ENCODE data around the gene YIPF3.
"Not testable (repeated sequence)": the region's sequence is repeated elsewhere in the genome, so short reads cannot be mapped to it uniquely, and the experiment has no call there.

The YIPF3 gene

DNA sequence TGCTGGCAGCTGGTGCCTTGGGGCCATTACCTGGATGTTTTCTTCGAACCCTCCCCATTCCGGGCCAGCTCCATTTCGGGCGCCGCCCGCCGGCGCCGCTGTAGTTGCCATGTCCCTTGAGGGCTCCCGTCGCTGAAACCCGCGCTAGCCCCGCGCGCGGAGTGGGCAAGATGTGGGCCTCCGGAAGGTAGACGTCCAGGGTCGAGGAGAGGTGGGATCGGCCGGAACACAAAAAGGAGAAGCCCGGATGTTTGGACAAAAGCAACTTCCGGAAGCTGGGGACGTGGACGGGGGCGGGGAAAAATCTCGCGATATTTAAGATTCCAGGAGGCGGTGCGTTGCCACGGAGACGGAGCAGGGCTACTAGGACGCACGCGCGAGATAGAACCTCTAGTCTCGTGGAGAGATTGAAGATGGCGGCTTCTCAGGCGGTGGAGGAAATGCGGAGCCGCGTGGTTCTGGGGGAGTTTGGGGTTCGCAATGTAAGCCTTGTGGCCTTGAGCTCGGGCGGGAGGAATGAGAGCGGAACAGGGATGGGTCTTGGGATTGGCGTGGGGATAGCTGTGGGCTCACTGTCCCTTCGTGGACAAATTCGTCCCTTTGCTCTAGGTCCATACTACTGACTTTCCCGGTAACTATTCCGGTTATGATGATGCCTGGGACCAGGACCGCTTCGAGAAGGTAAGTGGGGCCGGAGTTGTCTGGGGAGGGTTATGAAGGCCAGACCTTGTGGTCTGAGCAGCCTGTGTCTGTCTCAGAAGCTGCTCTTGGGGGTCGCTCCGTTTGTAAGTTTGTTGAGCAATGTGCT is at the start of gene YIPF3, which contains the start of gene POLR1C:
TSS of gene YIPF3 (minus strand) at position 230 of the 808 bp plus-strand sequence. CDS start at position 111, 119 bp downstream.
TSS of gene POLR1C (plus strand) at position 393 of the 808 bp plus-strand sequence. CDS start at position 414, 21 bp downstream.
- DNase-seq (ENCODE audit: low spot score) = peak; percentile 88

DNA sequence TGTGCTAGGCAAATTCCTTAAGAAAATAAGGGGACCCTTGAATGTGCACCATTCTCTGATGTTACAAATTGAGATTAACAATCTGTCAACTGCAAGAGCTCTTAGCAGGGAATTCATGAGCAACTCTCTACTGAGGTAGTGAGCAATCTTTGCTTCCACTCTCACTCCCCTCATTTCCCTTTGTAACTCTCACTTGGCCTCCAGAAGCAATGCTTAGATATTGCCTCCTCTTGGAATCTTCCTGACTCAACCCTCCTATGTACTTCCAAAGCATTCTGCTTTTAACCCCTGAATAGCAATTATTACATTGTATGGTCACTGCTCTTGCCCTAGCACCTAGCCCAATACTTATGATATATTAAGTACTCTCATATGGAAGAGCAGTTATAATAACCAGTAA is 42.6 kb upstream of the YIPF3 start:
- no peak for DNase-seq (ENCODE audit: low spot score)

DNA sequence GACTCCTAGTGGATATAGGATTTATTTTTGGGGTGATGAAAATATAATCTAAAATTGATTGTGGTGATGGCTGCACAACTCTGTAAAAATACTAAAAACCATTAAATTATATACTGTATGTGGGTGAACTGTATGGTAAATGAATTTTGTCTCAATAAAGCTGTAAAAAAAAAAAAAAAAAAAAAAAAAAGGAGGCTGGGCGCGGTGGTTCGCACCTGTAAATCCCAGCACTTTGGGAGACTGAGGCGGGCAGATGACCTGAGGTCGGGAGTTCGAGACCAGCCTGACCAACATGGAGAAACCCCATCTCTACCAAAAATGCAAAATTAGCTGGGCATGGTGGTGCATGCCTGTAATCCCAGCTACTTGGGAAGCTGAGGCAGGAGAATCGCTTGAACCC is 40.9 kb upstream of the YIPF3 start:
- not testable (repeated sequence) for DNase-seq (ENCODE audit: low spot score)

DNA sequence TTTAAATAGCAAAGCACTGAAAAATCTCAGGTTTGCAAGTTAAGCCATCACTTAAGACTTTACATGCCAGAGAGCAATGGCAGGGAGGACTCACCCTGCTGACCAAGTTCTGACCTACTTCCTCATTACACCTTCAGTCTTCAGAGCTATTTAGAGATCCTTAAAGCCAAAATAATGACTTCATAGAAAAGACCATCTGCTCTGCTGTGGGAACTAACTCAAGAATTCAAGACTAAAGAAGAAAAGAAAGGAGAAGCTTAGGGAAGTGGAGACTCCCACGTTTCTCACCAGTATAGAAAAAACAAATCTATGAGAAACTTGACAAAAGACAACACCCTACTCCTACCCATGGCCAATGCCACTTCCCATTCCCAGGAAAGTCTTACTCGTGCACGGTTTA is 30.5 kb upstream of the YIPF3 start:
- no peak for DNase-seq (ENCODE audit: low spot score)

DNA sequence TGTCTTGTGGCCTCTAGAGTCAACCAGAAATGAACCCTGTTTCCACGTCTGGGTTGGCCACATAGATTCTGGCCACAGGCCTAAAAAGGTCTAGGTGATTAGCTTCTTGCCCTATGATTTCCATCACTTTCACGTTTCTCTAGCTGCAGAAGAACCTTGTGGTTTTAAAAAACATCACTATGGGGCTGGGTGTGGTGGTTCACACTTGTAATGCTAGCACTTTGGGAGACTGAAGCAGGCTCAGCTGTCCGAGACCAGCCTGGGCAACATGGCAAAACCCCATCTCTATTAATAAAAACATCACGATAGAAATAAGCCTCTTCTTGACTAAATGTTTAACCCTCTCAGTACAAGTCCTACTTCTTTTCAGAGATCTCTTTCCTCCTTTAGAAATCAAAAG is 27.7 kb upstream of the YIPF3 start:
- no peak for DNase-seq (ENCODE audit: low spot score)

DNA sequence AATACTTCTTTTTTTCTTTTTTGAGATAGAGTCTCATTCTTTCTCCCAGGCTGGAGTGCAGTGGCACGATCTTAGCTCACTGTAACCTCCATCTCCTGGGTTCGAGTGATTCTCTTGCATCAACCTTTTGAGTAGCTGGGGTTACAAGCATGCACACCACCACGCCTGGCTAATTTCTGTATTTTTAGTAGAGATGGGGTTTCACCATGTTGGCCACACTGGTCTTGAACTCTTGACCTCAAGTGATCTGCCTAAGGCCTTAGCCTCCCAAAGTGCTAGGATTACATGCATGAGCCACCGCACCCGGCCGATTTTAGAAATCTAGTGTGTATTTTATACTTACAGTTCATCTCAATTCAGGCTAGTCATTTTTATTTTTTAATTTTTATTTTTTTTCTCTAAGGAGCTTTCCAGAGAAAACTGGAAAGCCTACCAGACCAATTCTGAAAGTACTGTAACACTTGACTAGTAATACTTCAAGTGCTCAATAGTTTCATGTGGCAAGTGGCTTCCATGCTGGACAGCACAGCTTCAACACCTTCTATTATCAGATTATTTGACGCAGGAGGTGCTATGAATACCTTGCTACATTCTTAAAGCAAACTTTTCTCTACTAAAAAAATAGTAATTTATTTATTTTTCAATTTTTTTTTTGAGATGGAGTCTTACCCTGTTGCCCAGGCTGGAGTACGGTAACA is 25.2 kb upstream of the YIPF3 start:
- DNase-seq (ENCODE audit: low spot score) = no peak

DNA sequence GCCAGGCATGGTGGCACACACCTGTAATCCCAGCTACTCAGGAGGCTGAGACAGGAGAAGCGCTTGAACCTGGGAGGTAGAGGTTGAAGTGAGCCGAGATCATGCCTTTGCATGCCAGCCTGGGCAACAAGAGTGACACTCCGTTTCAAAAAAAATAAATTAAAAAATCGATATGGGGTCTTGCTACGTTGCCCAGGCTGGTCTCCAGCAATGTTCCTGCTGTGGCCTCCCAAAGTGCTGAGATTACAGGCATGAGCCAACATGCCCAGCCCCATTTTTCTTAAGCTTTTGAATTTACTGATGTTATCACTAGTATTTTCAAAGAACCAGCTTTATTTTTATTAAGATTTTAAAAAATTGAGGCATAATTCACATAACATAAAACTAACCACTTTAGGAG is 23.8 kb upstream of the YIPF3 start:
- DNase-seq (ENCODE audit: low spot score) = no peak

DNA sequence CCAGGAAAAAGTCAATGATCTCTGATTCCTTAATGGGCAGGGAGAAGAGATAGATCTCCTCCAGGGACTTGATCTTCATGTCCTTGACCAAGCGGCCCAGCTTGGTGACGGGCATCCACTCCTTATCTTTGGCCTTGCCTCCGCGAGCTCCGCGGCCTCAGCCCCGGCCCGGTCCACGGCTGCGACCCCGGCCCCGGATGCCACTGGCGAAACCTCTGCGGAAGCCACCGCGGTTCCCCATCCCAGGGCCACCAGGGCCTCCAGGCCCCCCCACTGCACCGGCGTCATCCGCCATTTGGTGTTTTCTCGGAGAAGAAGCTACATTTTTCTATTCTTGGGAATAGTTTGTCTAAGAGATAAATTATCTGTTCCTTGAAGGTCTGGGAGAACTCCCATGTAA is 22.7 kb upstream of the YIPF3 start:
- not testable (repeated sequence) for DNase-seq (ENCODE audit: low spot score)

DNA sequence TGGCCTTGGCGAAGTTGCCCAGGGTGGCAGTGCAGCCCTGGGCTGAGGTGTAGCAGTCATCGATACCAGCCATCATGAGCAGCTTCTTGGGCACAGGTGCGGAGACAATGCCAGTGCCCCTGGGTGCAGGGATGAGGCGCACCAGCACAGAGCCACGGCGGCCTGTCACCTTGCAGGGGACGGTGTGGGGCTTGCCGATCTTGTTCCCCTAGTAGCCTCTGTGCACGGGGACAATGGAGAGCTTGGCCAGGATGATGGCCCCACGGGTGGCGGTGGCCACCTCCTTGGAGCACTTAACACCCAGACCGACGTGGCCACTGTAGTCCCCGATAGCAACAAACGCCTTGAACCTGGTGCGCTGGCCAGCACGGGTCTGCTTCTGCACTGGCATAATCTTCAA is 22.3 kb upstream of the YIPF3 start:
- not testable (repeated sequence) for DNase-seq (ENCODE audit: low spot score)

DNA sequence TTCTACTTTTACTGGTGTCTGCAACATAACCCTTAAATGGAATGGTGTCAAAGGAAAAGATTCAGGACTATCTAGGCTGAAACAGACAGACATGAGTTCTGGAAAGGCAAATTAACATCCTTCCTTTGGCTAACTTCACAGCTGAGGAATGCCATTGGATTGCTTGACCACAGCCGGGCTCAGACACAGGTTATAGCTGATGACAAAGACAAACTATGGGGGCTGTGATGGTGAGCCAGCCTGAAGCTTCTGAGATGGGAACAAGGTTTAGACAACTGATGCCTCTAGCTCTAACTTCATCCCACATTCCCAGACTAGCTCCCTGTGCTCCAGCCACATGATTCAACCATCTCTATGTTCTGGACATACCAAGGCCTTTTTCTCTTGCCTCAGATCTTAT is 15.5 kb upstream of the YIPF3 start:
- DNase-seq (ENCODE audit: low spot score) = no peak

DNA sequence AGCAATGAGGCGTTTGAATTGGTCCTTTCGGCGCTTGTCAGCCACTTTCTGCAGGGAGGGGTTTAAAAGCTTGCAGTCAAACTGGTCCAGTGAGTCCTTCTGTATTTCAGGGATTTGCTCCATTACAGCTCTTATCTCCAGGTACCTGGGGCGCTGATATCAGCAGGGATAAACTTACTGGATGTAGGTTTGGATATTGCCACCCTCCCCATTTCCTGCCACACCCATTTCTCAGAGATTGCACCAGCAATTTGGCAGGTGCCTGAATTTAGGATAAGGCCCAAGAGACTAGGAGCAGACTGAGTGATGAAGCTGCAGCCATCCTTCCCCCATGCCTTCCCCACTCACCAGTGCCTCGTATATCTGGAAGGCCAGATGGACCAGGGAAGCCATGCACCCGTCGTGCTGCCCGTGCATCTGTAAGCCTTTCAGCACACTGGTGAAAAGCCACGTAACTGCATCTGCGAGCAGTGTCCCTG is 7.8 kb upstream of the YIPF3 start:
- no peak for DNase-seq (ENCODE audit: low spot score)

DNA sequence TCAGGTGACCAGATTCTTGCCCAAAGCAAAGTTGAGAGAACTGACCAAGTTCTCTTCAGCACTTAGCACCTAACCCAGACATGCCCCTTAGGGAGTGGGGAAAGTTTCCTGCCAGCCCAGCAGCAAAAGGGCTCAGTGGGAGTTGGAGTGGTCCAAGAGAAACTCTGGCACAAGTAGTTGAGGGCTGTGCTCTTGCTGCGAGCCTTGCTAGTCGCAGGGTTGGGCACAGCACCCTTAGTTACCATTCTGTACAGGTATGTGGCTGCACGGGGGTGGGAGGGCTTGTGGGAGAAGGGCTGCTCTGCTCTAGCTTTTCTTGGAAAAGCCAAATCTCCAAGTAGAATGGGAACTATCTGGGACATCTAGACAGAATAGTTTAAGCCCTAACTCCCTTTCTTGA is 6.6 kb upstream of the YIPF3 start:
- no peak for DNase-seq (ENCODE audit: low spot score)

DNA sequence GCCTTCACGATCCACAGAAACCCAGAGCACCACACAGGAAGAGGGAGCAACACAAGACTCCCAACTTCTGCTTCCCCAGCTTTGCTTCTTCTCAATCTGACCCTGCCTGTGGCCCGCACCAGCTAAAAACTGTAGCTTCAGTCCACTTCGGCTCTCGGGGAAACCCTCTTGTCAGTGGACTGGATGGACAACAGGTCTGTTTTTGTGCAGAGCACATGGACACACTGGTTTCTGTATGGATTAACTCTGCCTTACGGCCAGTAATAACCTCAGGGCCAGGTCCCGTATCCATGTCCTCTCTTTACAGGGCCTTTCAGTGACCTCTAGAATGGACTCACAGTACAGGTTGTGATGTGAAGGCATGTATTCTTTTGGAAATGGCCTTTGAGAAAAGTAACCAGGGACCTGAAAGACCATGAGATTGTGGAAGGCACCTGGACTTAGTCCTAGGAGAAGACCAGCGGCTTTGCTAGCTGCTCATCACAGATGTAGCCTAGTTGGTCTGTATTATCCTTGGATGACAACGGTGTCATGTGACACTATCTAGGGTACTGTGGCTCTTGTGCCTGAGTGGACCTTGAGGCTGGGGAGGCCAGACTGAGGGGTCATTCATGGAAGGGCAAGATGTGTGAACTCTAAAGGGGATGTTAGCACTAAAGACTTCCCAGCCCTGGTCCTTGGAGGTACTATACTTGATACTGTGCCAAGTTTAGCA is 6.0 kb upstream of the YIPF3 start:
- DNase-seq (ENCODE audit: low spot score) = no peak

DNA sequence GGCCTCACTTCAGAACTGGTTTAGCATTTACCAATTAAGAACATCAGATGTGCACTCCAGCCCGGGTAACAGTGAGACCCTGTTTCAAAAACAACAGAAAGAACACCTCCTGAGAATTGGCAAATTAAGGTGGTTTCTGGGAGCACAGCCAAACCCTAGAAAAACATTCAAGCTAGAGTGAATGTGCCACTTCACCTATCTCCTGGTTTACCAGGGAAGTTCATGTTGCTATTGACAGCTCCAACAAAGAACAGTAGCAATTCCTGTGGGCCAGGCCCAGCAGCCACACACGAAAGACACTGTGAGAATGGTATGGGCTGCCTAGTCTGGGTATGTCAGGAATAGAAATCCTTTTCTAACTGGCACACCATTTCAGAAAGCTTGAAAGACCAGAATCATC is 5.1 kb upstream of the YIPF3 start:
- no peak for DNase-seq (ENCODE audit: low spot score)

DNA sequence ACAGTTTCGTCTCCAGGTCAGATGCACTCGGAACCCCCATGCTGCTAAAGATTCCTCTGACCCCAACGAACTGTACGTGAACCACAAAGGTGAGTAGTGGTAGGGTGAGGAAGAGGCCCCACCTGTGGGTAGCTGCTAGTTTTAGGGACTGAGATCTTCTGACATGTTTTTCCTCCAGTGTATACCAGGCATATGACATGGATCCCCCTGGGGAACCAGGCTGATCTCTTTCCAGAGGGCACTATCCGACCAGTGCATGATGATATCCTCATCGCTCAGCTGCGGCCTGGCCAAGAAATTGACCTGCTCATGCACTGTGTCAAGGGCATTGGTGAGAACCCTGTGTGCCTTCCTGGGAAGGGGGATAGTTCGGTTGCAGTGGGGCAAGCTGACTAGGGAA is 3.4 kb upstream of the YIPF3 start:
- DNase-seq (ENCODE audit: low spot score) = no peak

DNA sequence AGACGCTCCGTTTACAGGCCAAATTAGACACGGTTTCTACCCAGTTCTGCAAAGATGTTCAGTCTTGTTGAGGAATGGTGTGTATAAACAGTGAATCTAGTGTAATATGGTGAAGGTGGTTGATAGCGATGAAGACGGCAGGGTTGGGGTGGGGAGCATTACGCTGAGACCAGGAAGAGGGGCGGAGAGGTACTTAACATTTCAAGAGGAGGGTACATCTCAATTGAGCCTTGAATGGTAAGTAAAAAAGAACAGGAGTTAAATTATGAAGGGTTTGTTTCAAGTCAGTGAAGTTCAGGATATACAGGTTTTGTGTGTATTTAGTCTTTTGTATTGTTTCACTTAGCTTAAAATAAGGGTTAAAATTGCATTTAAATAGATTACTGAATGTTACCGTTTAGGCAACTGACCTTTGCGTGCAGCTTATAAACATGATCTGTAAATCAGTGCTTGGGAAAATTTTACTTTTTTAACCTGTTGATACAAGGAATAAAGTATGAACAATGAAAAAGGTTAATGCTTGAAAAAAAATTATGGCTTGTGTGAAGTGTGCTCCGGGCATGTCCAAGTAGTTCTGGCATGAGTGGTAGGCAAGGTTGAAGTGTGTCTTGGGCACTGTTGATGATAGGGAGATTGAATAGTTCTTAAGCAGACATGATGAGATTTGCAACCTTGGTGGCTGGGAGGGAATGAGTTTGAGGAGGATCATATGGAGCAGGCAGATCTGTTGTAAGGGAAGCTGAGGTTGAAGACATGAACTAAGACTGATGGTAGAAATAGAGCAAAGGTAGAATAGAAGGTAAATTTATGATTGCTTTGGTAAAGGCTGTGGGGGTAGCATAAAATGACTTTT is 1.0 kb upstream of the YIPF3 start:
- no peak for DNase-seq (ENCODE audit: low spot score)

DNA sequence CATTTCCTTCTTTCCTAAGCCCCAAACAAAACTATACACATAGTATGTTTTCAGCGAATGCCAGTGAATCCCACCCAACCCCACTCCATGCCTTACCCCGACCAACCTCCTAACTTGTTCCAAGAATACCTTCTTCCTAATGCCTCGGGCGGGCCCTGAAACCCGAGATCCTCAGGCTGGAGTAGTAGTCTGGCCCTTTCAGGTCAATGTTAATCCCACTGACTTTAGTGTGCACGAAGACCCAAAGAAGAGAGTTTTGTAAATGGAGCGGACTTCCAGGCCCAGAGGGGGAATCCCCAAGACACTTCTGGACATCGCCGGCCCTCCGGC is 394 bp downstream of the YIPF3 start:
- no peak for DNase-seq (ENCODE audit: low spot score)

DNA sequence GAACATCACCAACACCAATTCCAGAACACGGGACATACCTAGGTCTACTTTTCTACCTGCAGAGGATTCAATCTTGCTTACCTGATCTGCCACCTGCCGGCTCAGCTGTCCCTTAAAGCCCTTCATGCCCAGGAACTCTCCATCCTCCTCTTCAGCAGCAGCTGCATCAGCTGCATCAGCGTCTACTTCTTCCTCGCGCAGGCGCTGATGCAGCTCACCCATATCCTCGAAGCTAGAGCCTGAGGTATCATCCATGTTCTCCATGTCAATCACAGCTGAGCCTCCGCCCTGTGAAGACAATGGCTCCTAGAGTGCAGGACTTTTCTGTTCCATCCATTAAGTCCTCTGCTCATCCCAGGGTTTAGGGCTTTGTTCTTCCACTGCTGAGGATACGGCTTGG is 918 bp downstream of the YIPF3 start:
- DNase-seq (ENCODE audit: low spot score) = no peak

DNA sequence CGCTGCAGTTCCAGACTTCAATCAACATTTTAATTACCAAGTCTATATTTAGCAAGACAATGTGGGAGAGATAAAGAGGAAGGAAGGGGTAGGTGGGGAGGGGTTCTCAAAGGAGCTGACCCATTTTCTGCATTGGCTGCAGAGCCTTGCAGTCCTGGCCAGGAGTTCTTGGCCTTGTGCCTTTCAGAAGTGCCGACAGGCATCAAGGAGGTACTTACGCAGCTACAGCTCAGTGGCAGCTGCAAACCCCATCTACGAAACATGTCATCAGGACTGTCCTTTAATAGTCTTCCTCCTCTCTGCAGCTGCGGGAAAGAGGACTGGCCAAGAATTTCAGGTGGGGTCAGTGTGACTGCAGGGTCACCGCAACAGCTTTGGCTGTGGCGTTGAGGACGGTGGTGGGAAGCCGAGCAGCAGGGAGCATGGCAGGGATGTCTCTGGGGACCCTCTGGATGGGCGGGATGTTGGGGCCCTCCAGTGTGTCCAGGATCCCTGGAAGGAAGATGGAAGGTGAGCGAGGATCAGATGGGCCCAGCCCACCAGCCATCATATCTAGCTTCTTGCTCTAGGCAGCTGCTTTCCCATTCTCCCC is 4.8 kb downstream of the YIPF3 start:
- DNase-seq (ENCODE audit: low spot score) = no peak

DNA sequence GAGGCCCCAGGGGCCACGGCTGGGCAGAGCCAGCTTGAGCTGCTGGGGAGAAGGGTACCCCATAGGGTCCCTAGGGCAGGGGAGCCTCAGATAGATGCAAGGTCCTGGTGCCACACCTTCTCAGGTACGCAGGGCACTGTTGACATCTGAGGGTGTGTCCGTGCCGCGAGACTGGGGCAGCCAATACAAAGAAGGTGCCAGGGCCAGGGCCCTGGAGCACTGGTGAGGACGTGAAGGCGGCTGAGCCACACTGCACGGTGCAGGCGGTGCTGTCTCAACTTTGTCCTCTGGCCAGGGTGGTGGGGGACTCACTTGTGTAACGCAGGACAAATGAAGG is 5.9 kb downstream of the YIPF3 start:
- DNase-seq (ENCODE audit: low spot score) = no peak

DNA sequence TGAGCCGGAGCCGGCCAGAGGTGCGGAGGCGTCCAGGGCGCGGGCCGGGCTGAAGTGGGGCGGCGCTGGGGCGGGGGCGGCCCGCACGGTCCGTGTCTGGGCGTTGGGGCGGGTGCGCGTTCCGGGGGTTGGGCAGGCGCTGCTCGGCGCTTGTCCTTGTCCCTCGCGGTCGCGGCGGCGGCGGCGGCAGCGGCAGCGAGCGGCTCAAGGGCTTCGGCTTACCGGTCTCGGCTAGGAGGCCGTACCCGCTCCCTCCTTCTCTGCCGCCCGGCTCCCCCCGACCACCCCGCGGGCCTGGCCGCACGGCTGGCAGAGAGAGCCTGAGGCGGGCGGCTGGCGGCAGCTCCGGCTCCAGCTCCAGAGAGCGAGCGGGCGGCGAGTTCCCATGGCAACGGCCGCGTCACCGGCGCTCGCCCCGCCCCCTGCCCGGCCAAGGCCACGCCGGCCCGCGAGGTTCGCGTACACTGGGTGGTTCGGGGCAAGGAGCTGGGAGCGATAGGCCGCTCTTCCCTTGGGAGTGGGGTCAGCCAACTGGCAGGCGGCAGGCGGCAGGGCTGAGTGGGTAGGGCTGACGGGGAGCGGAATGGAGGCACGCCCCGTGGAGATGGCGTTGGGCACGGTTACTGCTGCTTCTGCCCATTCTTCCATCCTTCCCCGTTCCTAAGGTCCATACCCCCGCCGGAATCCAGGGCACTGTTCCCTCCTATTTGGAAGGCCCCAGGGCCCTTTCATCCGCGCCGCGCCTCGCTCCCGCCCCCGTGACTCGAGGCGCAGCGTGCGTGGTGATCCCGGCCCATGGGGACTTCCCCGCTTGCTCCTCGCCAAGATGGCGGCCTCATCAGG is 6.5 kb downstream of the YIPF3 start, which contains the start of gene LRRC73:
TSS of gene LRRC73 (minus strand) at position 363 of the 843 bp plus-strand sequence. CDS start 561 bp downstream, outside the sequence.
- DNase-seq (ENCODE audit: low spot score) = peak; percentile 64
